Endothelial cell (in vitro differentiated cells): ENCODE results near the gene FZD10. TPM values are rescaled to one million over a fixed set of nuclear protein-coding genes. Genes with fewer than 3 reads are reported as not detected.

Experiments
- DNase-seq: peaks from one replicate; pipeline ENCODE4 v3.0.0; 2021; ENCODE audit warnings: low spot score
- H3K27ac Mint-ChIP-seq: one replicate; pipeline ENCODE4 v1.8.0; 2021; ENCODE audit warnings: mixed read lengths, inconsistent platforms; ENCODE audit not compliant: unreplicated experiment
- H3K27me3 Mint-ChIP-seq: one replicate; pipeline ENCODE4 v1.8.0; 2021; ENCODE audit warnings: mild to moderate bottlenecking, moderate library complexity, mixed read lengths, inconsistent platforms; ENCODE audit not compliant: unreplicated experiment
- H3K36me3 Mint-ChIP-seq: one replicate; pipeline ENCODE4 v1.8.0; 2021; ENCODE audit warnings: mild to moderate bottlenecking, low read depth, mixed read lengths, inconsistent platforms; ENCODE audit not compliant: unreplicated experiment
- H3K4me1 Mint-ChIP-seq: one replicate; pipeline ENCODE4 v1.8.0; 2021; ENCODE audit warnings: mild to moderate bottlenecking, mixed read lengths, inconsistent platforms; ENCODE audit not compliant: unreplicated experiment
- H3K4me3 Mint-ChIP-seq: one replicate; pipeline ENCODE4 v1.8.0; 2021; ENCODE audit warnings: mild to moderate bottlenecking, mixed read lengths, inconsistent platforms; ENCODE audit not compliant: unreplicated experiment
- H3K9me3 Mint-ChIP-seq: one replicate; pipeline ENCODE4 v1.8.0; 2021; ENCODE audit warnings: mixed read lengths, inconsistent platforms; ENCODE audit not compliant: unreplicated experiment
- total RNA-seq: library from RNA; stranded (reverse); fragmentation: NEBNext Ultra II Directional; extraction: Animal tissue kit (Norgen Biotek cat#: 25700); gene quantifications from one replicate; pipeline ENCODE4 v1.2.1, GENCODE V29; 2021; ENCODE audit not compliant: unreplicated experiment
- TF ChIP-seq, protein P1 (sequence below): fragments of 200-600 bp; sonication (generic); IDR thresholded peaks from one replicate; pipeline ENCODE4 v1.5.0; 2021; ENCODE audit warnings: antibody characterized with exemption; ENCODE audit not compliant: unreplicated experiment

FZD10 gene
- total RNA-seq, 1 donor from 2014 or later = not detected

DNA sequence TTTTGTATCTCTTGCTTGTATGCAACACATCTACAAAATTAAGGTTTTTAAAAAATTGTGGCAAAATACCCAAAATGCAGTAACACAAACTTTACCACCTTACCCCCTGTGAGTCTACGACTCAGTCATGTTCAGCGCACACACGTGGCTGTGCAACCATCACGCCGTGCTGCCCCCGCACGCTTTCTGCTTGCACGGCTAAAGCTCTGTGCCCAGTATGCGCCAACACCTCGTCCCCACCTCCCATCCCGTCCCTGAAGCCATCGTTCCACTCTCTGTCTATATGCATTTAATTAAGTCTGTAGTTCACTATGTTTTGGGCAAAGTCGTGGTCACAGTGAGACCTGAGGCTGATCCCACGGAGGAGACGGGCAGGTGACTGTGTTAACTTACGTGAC, 36.4 kb downstream of the FZD10 start:
- peaks cover 40% of the 10 kb centered on the region for H3K9me3 Mint-ChIP-seq
- TF ChIP-seq, protein P1, sequence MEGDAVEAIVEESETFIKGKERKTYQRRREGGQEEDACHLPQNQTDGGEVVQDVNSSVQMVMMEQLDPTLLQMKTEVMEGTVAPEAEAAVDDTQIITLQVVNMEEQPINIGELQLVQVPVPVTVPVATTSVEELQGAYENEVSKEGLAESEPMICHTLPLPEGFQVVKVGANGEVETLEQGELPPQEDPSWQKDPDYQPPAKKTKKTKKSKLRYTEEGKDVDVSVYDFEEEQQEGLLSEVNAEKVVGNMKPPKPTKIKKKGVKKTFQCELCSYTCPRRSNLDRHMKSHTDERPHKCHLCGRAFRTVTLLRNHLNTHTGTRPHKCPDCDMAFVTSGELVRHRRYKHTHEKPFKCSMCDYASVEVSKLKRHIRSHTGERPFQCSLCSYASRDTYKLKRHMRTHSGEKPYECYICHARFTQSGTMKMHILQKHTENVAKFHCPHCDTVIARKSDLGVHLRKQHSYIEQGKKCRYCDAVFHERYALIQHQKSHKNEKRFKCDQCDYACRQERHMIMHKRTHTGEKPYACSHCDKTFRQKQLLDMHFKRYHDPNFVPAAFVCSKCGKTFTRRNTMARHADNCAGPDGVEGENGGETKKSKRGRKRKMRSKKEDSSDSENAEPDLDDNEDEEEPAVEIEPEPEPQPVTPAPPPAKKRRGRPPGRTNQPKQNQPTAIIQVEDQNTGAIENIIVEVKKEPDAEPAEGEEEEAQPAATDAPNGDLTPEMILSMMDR = no peak
- H3K27ac Mint-ChIP-seq = peak overlapping the region; percentile 6
- H3K4me1 Mint-ChIP-seq = no peaks in the 10 kb centered on the region
- peaks cover 4% of the 10 kb centered on the region for H3K27me3 Mint-ChIP-seq
- H3K36me3 Mint-ChIP-seq = peaks cover 8% of the 10 kb centered on the region
- no peak for DNase-seq
- H3K4me3 Mint-ChIP-seq = no peak overlapping the region

- DNase-seq = no peak
- no peaks in the 10 kb centered on the region for H3K4me1 Mint-ChIP-seq
- TF ChIP-seq, protein P1 = no peak
- H3K27me3 Mint-ChIP-seq = peaks cover 7% of the 10 kb centered on the region
- H3K4me3 Mint-ChIP-seq = no peak overlapping the region
- H3K36me3 Mint-ChIP-seq = peaks cover 11% of the 10 kb centered on the region
- H3K27ac Mint-ChIP-seq = no peak overlapping the region
- H3K9me3 Mint-ChIP-seq = peaks cover 35% of the 10 kb centered on the region
Observed at GRCh38 chr12:130199581-130200390, 37.5 kb downstream of the FZD10 start.

DNA sequence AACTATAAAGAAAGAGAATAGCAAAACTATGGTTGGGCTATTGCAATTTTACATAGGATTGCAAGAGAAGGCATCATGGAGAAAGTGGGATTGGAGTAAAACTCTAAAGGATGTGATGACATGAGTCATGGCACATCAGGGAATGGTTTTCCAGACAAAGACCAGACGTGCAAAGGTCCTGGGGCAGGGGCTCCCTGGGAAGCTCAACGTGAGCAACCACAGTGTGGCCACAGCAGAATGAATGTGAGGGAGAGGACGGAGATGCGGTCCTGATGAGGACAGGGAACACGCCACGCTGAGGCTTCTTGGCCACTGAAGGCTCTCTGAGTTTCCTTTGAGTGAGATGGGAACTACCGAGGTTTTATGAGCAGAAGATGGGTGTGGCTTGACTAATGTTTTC, 38.2 kb downstream of the FZD10 start:
- H3K9me3 Mint-ChIP-seq = peaks cover 36% of the 10 kb centered on the region
- peaks cover 11% of the 10 kb centered on the region for H3K36me3 Mint-ChIP-seq
- DNase-seq = no peak
- H3K4me1 Mint-ChIP-seq = no peaks in the 10 kb centered on the region
- peaks cover 7% of the 10 kb centered on the region for H3K27me3 Mint-ChIP-seq
- H3K4me3 Mint-ChIP-seq = no peak overlapping the region
- TF ChIP-seq, protein P1 = no peak
- no peak overlapping the region for H3K27ac Mint-ChIP-seq

DNA sequence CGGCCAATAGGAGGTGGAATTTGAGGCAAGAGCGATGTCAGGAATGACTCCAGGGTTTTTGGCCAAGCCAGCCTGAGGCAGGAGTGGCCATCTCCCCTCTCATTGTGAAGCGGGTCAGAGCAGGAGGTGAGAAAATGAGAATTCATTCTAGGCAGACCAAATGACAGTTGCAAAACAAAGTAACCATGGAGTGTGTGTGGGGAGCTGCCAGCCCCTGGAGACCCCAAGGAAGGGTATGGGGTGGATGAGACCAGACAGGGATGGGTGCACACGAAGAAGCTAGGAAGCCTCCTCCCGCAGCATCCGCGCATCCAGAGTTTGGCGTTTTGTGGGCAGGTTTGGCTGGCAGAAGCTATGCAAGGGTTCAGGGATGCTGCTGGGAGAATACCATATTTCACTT, 38.8 kb downstream of the FZD10 start:
- Mint-ChIP-seq H3K4me3 (no peak overlapping the region), H3K36me3 (peaks cover 11% of the 10 kb centered on the region), H3K4me1 (no peaks in the 10 kb centered on the region), H3K27me3 (peaks cover 7% of the 10 kb centered on the region), H3K9me3 (peaks cover 41% of the 10 kb centered on the region), H3K27ac (no peak overlapping the region)
- TF ChIP-seq, protein P1 = no peak
- no peak for DNase-seq

- no peak overlapping the region for H3K27ac Mint-ChIP-seq
- DNase-seq = no peak
- peaks cover 15% of the 10 kb centered on the region for H3K36me3 Mint-ChIP-seq
- no peaks in the 10 kb centered on the region for H3K4me1 Mint-ChIP-seq
- no peak overlapping the region for H3K4me3 Mint-ChIP-seq
- peaks cover 7% of the 10 kb centered on the region for H3K27me3 Mint-ChIP-seq
- peaks cover 41% of the 10 kb centered on the region for H3K9me3 Mint-ChIP-seq
- TF ChIP-seq, protein P1 = no peak
Observed at GRCh38 chr12:130202201-130202600, 39.9 kb downstream of the FZD10 start.
